IMR-90 (cell line): ENCODE results near the gene INPP1. TPM values are rescaled to one million over a fixed set of nuclear protein-coding genes. Genes with fewer than 3 reads are reported as not detected.

Experiments used
- ATAC-seq: fragments of 200-7000 bp; cut with Tn5 transposase; 2 replicates; pipeline ENCODE4 v1.9.1; 2020; ENCODE audit warnings: low read depth, mild to moderate bottlenecking, moderate library complexity
- BruUV-seq: library from RNA; stranded (reverse); fragments of 400-500 nt; replicated peaks from 2 replicates; lab custom pipeline; 2021; lab: Mats Ljungman, UMichigan
- CTCF ChIA-PET: fragments of 300-600 bp; formaldehyde crosslinking; extraction: SDS; loops from one replicate; lab custom pipeline; 2021; ENCODE audit warnings: antibody characterized with exemption; lab: Yijun Ruan, JAX
- POLR2A ChIA-PET: fragments of 300-600 bp; sonication (Branson Sonifier 250); formaldehyde crosslinking; loops from one replicate; lab custom pipeline; 2022; ENCODE audit warnings: antibody characterized with exemption; ENCODE audit not compliant: unreplicated experiment; lab: Charles Lee
- DNase-seq: peaks from one replicate; pipeline ENCODE4 v3.0.0; 2013
- H2AFZ ChIP-seq: replicated peaks from 2 replicates; pipeline ENCODE3; 2013; ENCODE audit warnings: low read length, mild to moderate bottlenecking; ENCODE audit not compliant: poor library complexity
- H2AK5ac ChIP-seq: 2 replicates; pipeline ENCODE4 v1.6.1; 2013; ENCODE audit warnings: low read depth, low read length, inconsistent platforms
- H2AK9ac ChIP-seq: replicated peaks from 2 replicates; pipeline ENCODE3; 2013; ENCODE audit warnings: mild to moderate bottlenecking, low read depth, low read length, moderate library complexity; ENCODE audit not compliant: poor library complexity
- H2BK120ac ChIP-seq: 2 replicates; pipeline ENCODE4 v1.6.1; 2013; ENCODE audit warnings: low read depth, low read length, inconsistent platforms
- H2BK15ac ChIP-seq: 3 replicates; pipeline ENCODE4 v1.6.1; 2013; ENCODE audit warnings: low read depth, low read length, inconsistent platforms
- H2BK20ac ChIP-seq: 2 replicates; pipeline ENCODE4 v1.6.1; 2013; ENCODE audit warnings: low read depth, mild to moderate bottlenecking, inconsistent platforms, low read length, moderate library complexity
- H2BK5ac ChIP-seq: 2 replicates; pipeline ENCODE4 v1.6.1; 2013; ENCODE audit warnings: mild to moderate bottlenecking, low read depth, low read length, inconsistent platforms; ENCODE audit not compliant: poor library complexity, severe bottlenecking
- H3K14ac ChIP-seq: replicated peaks from 2 replicates; pipeline ENCODE4 v1.6.1; 2013; ENCODE audit warnings: low read depth, low read length, inconsistent platforms
- H3K18ac ChIP-seq: 2 replicates; pipeline ENCODE4 v1.6.1; 2013; ENCODE audit warnings: low read depth, low read length, control low read depth
- H3K23ac ChIP-seq: 2 replicates; pipeline ENCODE4 v1.6.1; 2013; ENCODE audit warnings: low read depth, low read length, inconsistent platforms
- H3K27ac ChIP-seq: 2 replicates; pipeline ENCODE4 v1.5.1; 2013; ENCODE audit warnings: mild to moderate bottlenecking, control low read depth, low read length; ENCODE audit not compliant: insufficient read depth
- H3K27me3 ChIP-seq: 2 replicates; pipeline ENCODE4 v1.6.1; 2013; ENCODE audit warnings: low read length; ENCODE audit not compliant: control insufficient read depth, insufficient read depth
- H3K36me3 ChIP-seq: 2 replicates; pipeline ENCODE4 v1.6.1; 2013; ENCODE audit warnings: low read length, mixed read lengths; ENCODE audit not compliant: control insufficient read depth, insufficient read depth
- H3K4ac ChIP-seq: 2 replicates; pipeline ENCODE4 v1.6.1; 2013; ENCODE audit warnings: low read depth, low read length, inconsistent platforms
- H3K4me1 ChIP-seq: 2 replicates; pipeline ENCODE4 v1.6.1; 2013; ENCODE audit warnings: low read length, mixed read lengths; ENCODE audit not compliant: control insufficient read depth, insufficient read depth
- H3K4me2 ChIP-seq: 2 replicates; pipeline ENCODE4 v1.6.1; 2013; ENCODE audit warnings: low read depth, mild to moderate bottlenecking, control low read depth, low read length, moderate library complexity
- H3K4me3 ChIP-seq: 2 replicates; pipeline ENCODE4 v1.5.1; 2013; ENCODE audit warnings: low read depth, mild to moderate bottlenecking, control low read depth, low read length, moderate library complexity; ENCODE audit not compliant: insufficient read depth
- H3K56ac ChIP-seq: 2 replicates; pipeline ENCODE4 v1.6.1; 2013; ENCODE audit warnings: low read length, inconsistent platforms; ENCODE audit not compliant: insufficient read depth; ENCODE audit errors: extremely low read depth
- H3K79me1 ChIP-seq, 2 experiments: 2 replicates each; pipeline ENCODE4 v1.6.1; 2013; ENCODE audit warnings: low read length in 2 of 2, inconsistent platforms in 1 of 2, low read depth in 1 of 2
- H3K9ac ChIP-seq: 2 replicates; pipeline ENCODE4 v1.6.1; 2013; ENCODE audit warnings: low read depth, low read length, control low read depth
- H3K9me1 ChIP-seq: 2 replicates; pipeline ENCODE4 v1.6.1; 2013; ENCODE audit warnings: low read length, inconsistent platforms; ENCODE audit not compliant: insufficient read depth
- H3K9me3 ChIP-seq: 2 replicates; pipeline ENCODE4 v1.6.1; 2013; ENCODE audit warnings: low read length; ENCODE audit not compliant: control insufficient read depth, insufficient read depth
- H4K20me1 ChIP-seq: 2 replicates; pipeline ENCODE4 v1.6.1; 2013; ENCODE audit warnings: low read length, inconsistent platforms; ENCODE audit not compliant: insufficient read depth
- H4K5ac ChIP-seq: 2 replicates; pipeline ENCODE4 v1.6.1; 2013; ENCODE audit warnings: mild to moderate bottlenecking, low read depth, low read length, control low read depth
- H4K8ac ChIP-seq, 2 experiments: 2 replicates each; pipeline ENCODE4 v1.6.1; 2013; ENCODE audit warnings: low read depth in 2 of 2, low read length in 2 of 2, control low read depth in 1 of 2, inconsistent platforms in 1 of 2
- H4K91ac ChIP-seq: 2 replicates; pipeline ENCODE4 v1.6.1; 2013; ENCODE audit warnings: low read depth, low read length, inconsistent platforms; ENCODE audit not compliant: insufficient read depth
- BHLHE40 ChIP-seq: fragments of 150-350 bp; IDR thresholded peaks from 2 replicates; pipeline ENCODE4 v1.6.1; 2016; ENCODE audit warnings: mild to moderate bottlenecking, low read depth, low read length
- CEBPB ChIP-seq: IDR thresholded peaks from 2 replicates; pipeline ENCODE4 v1.6.1; 2012; ENCODE audit warnings: low read depth, low read length, improper control_type of control experiment
- CHD1 ChIP-seq: IDR thresholded peaks from 2 replicates; pipeline ENCODE4 v1.6.1; 2012; ENCODE audit warnings: low read depth, low read length, improper control_type of control experiment
- FOS ChIP-seq: fragments of 150-350 bp; IDR thresholded peaks from 2 replicates; pipeline ENCODE4 v1.6.1; 2016; ENCODE audit warnings: low read depth, low read length
- MAFK ChIP-seq: IDR thresholded peaks from 2 replicates; pipeline ENCODE4 v1.6.1; 2012; ENCODE audit warnings: low read depth, low read length, improper control_type of control experiment
- MAZ ChIP-seq: IDR thresholded peaks from 2 replicates; pipeline ENCODE4 v1.6.1; 2012; ENCODE audit warnings: low read depth, mild to moderate bottlenecking, low read length, improper control_type of control experiment, moderate library complexity, borderline replicate concordance
- NFE2L2 ChIP-seq: fragments of 150-350 bp; IDR thresholded peaks from 2 replicates; pipeline ENCODE4 v1.6.1; 2016; ENCODE audit warnings: low read depth, mild to moderate bottlenecking, low read length
- RCOR1 ChIP-seq: IDR thresholded peaks from 2 replicates; pipeline ENCODE4 v1.6.1; 2012; ENCODE audit warnings: mild to moderate bottlenecking, low read length, improper control_type of control experiment; ENCODE audit not compliant: insufficient replicate concordance
- RFX5 ChIP-seq: IDR thresholded peaks from 2 replicates; pipeline ENCODE4 v1.8.0; 2012; ENCODE audit warnings: low read depth, mild to moderate bottlenecking, low read length, moderate library complexity
- USF2 ChIP-seq: fragments of 150-350 bp; IDR thresholded peaks from 2 replicates; pipeline ENCODE4 v1.6.1; 2017; ENCODE audit warnings: mild to moderate bottlenecking, antibody characterized with exemption, low read length, low read depth
- WGBS, 2 experiments: methylation state at CpG; one replicate each; pipeline versions ENCODE4 v1.1.5 to v1.1.7; 2013; ENCODE audit warnings: missing lambda C conversion rate in 2 of 2; ENCODE audit not compliant: insufficient read length in 1 of 2; ENCODE audit errors: extremely low coverage in 2 of 2; 5-methylcytosine and 5-hydroxymethylcytosine counted together
- dilution Hi-C: fragments of 300-500 bp; cut with HindIII; formaldehyde crosslinking; loops from one replicate; pipeline ENCODE4 v1.14.3; 2018; ENCODE audit warnings: low sequenced_read_pairs; ENCODE audit not compliant: unreplicated experiment
- in situ Hi-C: fragments of 300-500 bp; cut with MboI; formaldehyde crosslinking; loops from 3 replicates; pipeline ENCODE4 v1.14.3; 2019; ENCODE audit warnings: low sequenced_read_pairs, inconsistent platforms, mixed read lengths
- intact Hi-C: fragments of 100-400 bp; cut with micrococcal nuclease; formaldehyde crosslinking; loops from 2 replicates; pipeline ENCODE4 v1.10.0; 2022
- polyA plus RNA-seq, 3 experiments: library from polyadenylated mRNA; depleted of rRNA; stranded (reverse); fragments of >200 nt; gene quantifications; 2 replicates each; pipeline ENCODE4 v1.2.3, GENCODE V29; 2012; ENCODE audit warnings: low replicate concordance in 1 of 3
- total RNA-seq: library from RNA; depleted of rRNA; stranded (reverse); fragments of >200 nt; gene quantifications from 2 replicates; pipeline ENCODE4 v1.2.3, GENCODE V29; 2012
- TF ChIP-seq, protein P1 (sequence below): conservative IDR thresholded peaks from 2 replicates; pipeline ENCODE4 v1.5.1; 2012; ENCODE audit warnings: mild to moderate bottlenecking, low read depth, low read length, improper control_type of control experiment

INPP1 gene
- total and polyA plus RNA-seq, 2 of the 4 experiments (the other 2 are of a cell fraction) = 4.1 to 10.1 TPM

DNA sequence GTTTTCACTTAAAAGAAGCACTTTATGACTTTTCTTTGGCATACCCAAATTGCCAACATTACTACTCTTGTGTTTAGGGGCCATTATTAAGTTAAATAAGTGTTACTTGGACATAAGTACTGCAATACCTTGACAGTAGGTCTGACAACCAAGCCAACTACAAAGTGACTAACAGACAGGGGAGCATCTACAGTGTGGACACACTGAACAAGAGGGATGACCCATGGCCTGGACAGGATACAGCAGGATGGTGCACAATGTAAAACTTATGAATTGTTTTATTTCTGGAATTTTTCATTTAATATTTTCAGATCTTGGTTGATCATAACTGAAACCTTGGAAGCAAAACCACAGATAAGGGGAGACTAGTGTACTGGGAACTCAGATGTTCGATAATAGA lies 4.0 kb upstream of the INPP1 start:
- no peak overlapping the region for H2AFZ ChIP-seq
- dilution Hi-C loops (no loop called here), in situ Hi-C loops (no loop called here), intact Hi-C loops (no loop called here)
- no peak overlapping the region for H3K27ac ChIP-seq
- H3K4me2 ChIP-seq = no peak overlapping the region
- no peaks in the 10 kb centered on the region for H3K4me1 ChIP-seq
- WGBS, 2 experiments = no CpG with 5 or more reads among the region's 1 CpG
- ChIA-PET POLR2A (no interaction called here), CTCF (no interaction called here)
- no peak overlapping the region for H3K14ac ChIP-seq
- H4K5ac ChIP-seq = no peak overlapping the region
- peaks cover 0 to 8% of the 10 kb centered on the region in 2 experiments; a peak in 3 of 4 replicates for H3K79me1 ChIP-seq
- H4K20me1 ChIP-seq = no peaks in the 10 kb centered on the region
- H2BK20ac ChIP-seq = no peak overlapping the region
- H3K9ac ChIP-seq = no peak overlapping the region
- no peaks in the 10 kb centered on the region for H3K27me3 ChIP-seq
- H4K8ac ChIP-seq = no peak overlapping the region
- no peak overlapping the region for H2AK9ac ChIP-seq
- BruUV-seq = no TSS peak
- ATAC-seq (no peak), DNase-seq (no peak)
- no peak overlapping the region for H3K4ac ChIP-seq
- H3K23ac ChIP-seq = no peak overlapping the region
- H3K36me3 ChIP-seq = no peaks in the 10 kb centered on the region
- H2BK5ac ChIP-seq = no peak overlapping the region
- no peak overlapping the region for H3K56ac ChIP-seq
- H3K9me1 ChIP-seq = peaks cover 3% of the 10 kb centered on the region; the same call in 1 of the 2 replicates
- H2AK5ac ChIP-seq = no peak overlapping the region
- H4K91ac ChIP-seq = no peak overlapping the region
- no peak overlapping the region for H2BK120ac ChIP-seq
- H2BK15ac ChIP-seq = no peak overlapping the region
- H3K9me3 ChIP-seq = no peaks in the 10 kb centered on the region
- no peak overlapping the region for H3K18ac ChIP-seq
- H3K4me3 ChIP-seq = no peak overlapping the region
- TF ChIP-seq RCOR1 (no peak), NFE2L2 (no peak), USF2 (no peak), MAZ (no peak), BHLHE40 (no peak), CEBPB (no peak), CHD1 (no peak), FOS (no peak), MAFK (no peak), RFX5 (no peak)
- TF ChIP-seq, protein P1, sequence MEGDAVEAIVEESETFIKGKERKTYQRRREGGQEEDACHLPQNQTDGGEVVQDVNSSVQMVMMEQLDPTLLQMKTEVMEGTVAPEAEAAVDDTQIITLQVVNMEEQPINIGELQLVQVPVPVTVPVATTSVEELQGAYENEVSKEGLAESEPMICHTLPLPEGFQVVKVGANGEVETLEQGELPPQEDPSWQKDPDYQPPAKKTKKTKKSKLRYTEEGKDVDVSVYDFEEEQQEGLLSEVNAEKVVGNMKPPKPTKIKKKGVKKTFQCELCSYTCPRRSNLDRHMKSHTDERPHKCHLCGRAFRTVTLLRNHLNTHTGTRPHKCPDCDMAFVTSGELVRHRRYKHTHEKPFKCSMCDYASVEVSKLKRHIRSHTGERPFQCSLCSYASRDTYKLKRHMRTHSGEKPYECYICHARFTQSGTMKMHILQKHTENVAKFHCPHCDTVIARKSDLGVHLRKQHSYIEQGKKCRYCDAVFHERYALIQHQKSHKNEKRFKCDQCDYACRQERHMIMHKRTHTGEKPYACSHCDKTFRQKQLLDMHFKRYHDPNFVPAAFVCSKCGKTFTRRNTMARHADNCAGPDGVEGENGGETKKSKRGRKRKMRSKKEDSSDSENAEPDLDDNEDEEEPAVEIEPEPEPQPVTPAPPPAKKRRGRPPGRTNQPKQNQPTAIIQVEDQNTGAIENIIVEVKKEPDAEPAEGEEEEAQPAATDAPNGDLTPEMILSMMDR = no peak
